ENCODE results near the gene PAK4. TPM values are rescaled to one million over a fixed set of nuclear protein-coding genes. Genes with fewer than 3 reads are reported as not detected.

The PAK4 gene
- polyA plus RNA-seq, 1 donor (not counting 4 experiments of a cell fraction or from before 2014, with no cell fraction given), result 11.2 TPM

- no peaks in the 10 kb centered on the region for H3K79me2 ChIP-seq (ENCODE audit: control insufficient read depth, insufficient read depth, low read length)
- H3K9me1 ChIP-seq (ENCODE audit: control insufficient read depth, extremely low read depth, insufficient read depth, low read length), result no peaks in the 10 kb centered on the region
- DNase-seq (ENCODE audit: low read depth, low spot score), result no peak
- peak overlapping the region; percentile 38 to 66 (median 58) for H3K4me3 ChIP-seq (ENCODE audit: control insufficient read depth in 2 of 3, extremely low read depth in 1 of 3, insufficient read depth in 2 of 3, low read depth in 1 of 3, low read length in 3 of 3)
- peak; percentile 51 for FAIRE-seq
- H4K20me1 ChIP-seq (ENCODE audit: control insufficient read depth, extremely low read depth, insufficient read depth, low read length), result no peaks in the 10 kb centered on the region
- H3K27me3 ChIP-seq (ENCODE audit: control insufficient read depth, extremely low read depth, insufficient read depth, low read length), result no peaks in the 10 kb centered on the region
- TF ChIP-seq EZH2 (IDR thresholded peaks at IDR 0.05; ENCODE audit: low read length) (no peak), CTCF (optimal IDR thresholded peaks at IDR 0.05 in 1 of 3, IDR thresholded peaks at IDR 0.05 in 1 of 3, conservative IDR thresholded peaks at IDR 0.05 in 1 of 3; ENCODE audit: extremely low read depth in 1 of 3, insufficient read depth in 2 of 3, low read length in 3 of 3) (no peak)
- dilution Hi-C loops (cut with MboI; ENCODE audit: extremely low pct_ligation_motif_present, low sequenced_read_pairs), result no loop called here
- peak overlapping the region; percentile 89 for H3K4me2 ChIP-seq (ENCODE audit: control insufficient read depth, extremely low read depth, insufficient read depth, low read depth, low read length)
- no peaks in the 10 kb centered on the region for H3K36me3 ChIP-seq (ENCODE audit: control insufficient read depth in 2 of 2, extremely low read depth in 1 of 2, insufficient read depth in 2 of 2, low read length in 2 of 2)
- H3K4me1 ChIP-seq (ENCODE audit: control insufficient read depth, extremely low read depth, insufficient read depth, low read length), result peaks cover 20% of the 10 kb centered on the region
- H3K9ac ChIP-seq (ENCODE audit: control insufficient read depth, extremely low read depth, insufficient read depth, low read length), result peak overlapping the region; percentile 61
- peak overlapping the region; percentile 29 for H3K27ac ChIP-seq (ENCODE audit: control insufficient read depth, insufficient read depth, low read length)
- no peaks in the 10 kb centered on the region for H3K9me3 ChIP-seq (ENCODE audit: control insufficient read depth, low read depth, low read length)
- peak overlapping the region; percentile 78 for H2AFZ ChIP-seq (ENCODE audit: control insufficient read depth, low read length)
These were observed 42.0 kb upstream of the PAK4 start for GRCh38 chr19:39083599-39083982.

- FAIRE-seq, result no peak
- H3K27ac ChIP-seq (ENCODE audit: control insufficient read depth, insufficient read depth, low read length), result peak within 1 kb of the TSS; percentile 29
- TF ChIP-seq EZH2 (IDR thresholded peaks at IDR 0.05; ENCODE audit: low read length) (no peak), CTCF (optimal IDR thresholded peaks at IDR 0.05 in 1 of 3, IDR thresholded peaks at IDR 0.05 in 1 of 3, conservative IDR thresholded peaks at IDR 0.05 in 1 of 3; ENCODE audit: extremely low read depth in 1 of 3, insufficient read depth in 2 of 3, low read length in 3 of 3) (no peak)
- H3K4me3 ChIP-seq (ENCODE audit: control insufficient read depth in 2 of 3, extremely low read depth in 1 of 3, insufficient read depth in 2 of 3, low read depth in 1 of 3, low read length in 3 of 3), result peak within 1 kb of the TSS; percentile 38 to 66 (median 58)
- H3K79me2 ChIP-seq (ENCODE audit: control insufficient read depth, insufficient read depth, low read length), result no peaks in the 10 kb centered on the region
- DNase-seq (ENCODE audit: low read depth, low spot score), result no peak
- H3K27me3 ChIP-seq (ENCODE audit: control insufficient read depth, extremely low read depth, insufficient read depth, low read length), result no peaks in the 10 kb centered on the region
- no peaks in the 10 kb centered on the region for H4K20me1 ChIP-seq (ENCODE audit: control insufficient read depth, extremely low read depth, insufficient read depth, low read length)
- H3K4me1 ChIP-seq (ENCODE audit: control insufficient read depth, extremely low read depth, insufficient read depth, low read length), result peaks cover 15% of the 10 kb centered on the region
- peak within 1 kb of the TSS; percentile 78 for H2AFZ ChIP-seq (ENCODE audit: control insufficient read depth, low read length)
- dilution Hi-C loops (cut with MboI; ENCODE audit: extremely low pct_ligation_motif_present, low sequenced_read_pairs), result no loop called here
- no peaks in the 10 kb centered on the region for H3K36me3 ChIP-seq (ENCODE audit: control insufficient read depth in 2 of 2, extremely low read depth in 1 of 2, insufficient read depth in 2 of 2, low read length in 2 of 2)
- H3K9me1 ChIP-seq (ENCODE audit: control insufficient read depth, extremely low read depth, insufficient read depth, low read length), result no peaks in the 10 kb centered on the region
- no peaks in the 10 kb centered on the region for H3K9me3 ChIP-seq (ENCODE audit: control insufficient read depth, low read depth, low read length)
- peak within 1 kb of the TSS; percentile 89 for H3K4me2 ChIP-seq (ENCODE audit: control insufficient read depth, extremely low read depth, insufficient read depth, low read depth, low read length)
- H3K9ac ChIP-seq (ENCODE audit: control insufficient read depth, extremely low read depth, insufficient read depth, low read length), result peak within 1 kb of the TSS; percentile 61
These were observed 41.4 kb upstream of the PAK4 start, which contains the start of gene ACP7 for GRCh38 chr19:39083983-39084731. Gene ACP7, plus strand, starts transcription at chr19:39084368. Its CDS starts 902 bp downstream, at chr19:39085270.
